SK-N-MC (cell line): ENCODE measurements around the gene NFE2L1.

Experiments used
- DNase-seq: peaks from one replicate; pipeline ENCODE4 v3.0.0-alpha.2; 2011; ENCODE audit warnings: low read depth, low spot score
- H3K27ac ChIP-seq: fragments of 200-600 bp; sonication (generic); 2 replicates; pipeline ENCODE4 v1.5.1; 2016; ENCODE audit warnings: mixed run types
- H3K36me3 ChIP-seq: fragments of 200-600 bp; sonication (generic); 2 replicates; pipeline ENCODE4 v1.6.1; 2017; ENCODE audit warnings: antibody characterized with exemption, low read length, mixed read lengths; ENCODE audit not compliant: insufficient read depth
- H3K4me3 ChIP-seq: fragments of 200-600 bp; sonication (generic); 2 replicates; pipeline ENCODE4 v1.5.1; 2016
- H3K9ac ChIP-seq: fragments of 200-600 bp; sonication (generic); 2 replicates; pipeline ENCODE4 v1.8.0; 2017; ENCODE audit warnings: mixed run types, mixed read lengths; ENCODE audit not compliant: insufficient read length
- H3K9me3 ChIP-seq: fragments of 200-600 bp; sonication (generic); 2 replicates; pipeline ENCODE4 v1.6.1; 2017; ENCODE audit warnings: low read depth, mild to moderate bottlenecking, antibody characterized with exemption, low read length, moderate library complexity, mixed read lengths
- EZH2 ChIP-seq: fragments of 200-600 bp; sonication (generic); IDR thresholded peaks from one replicate; pipeline ENCODE4 v1.6.1; 2017; ENCODE audit warnings: antibody characterized with exemption
- FOXP2 ChIP-seq: optimal IDR thresholded peaks from 2 replicates; pipeline ENCODE3; 2011; ENCODE audit warnings: mild to moderate bottlenecking, moderate library complexity; ENCODE audit not compliant: insufficient read depth; ENCODE audit errors: extremely low read length, control extremely low read depth
- POLR2AphosphoS5 ChIP-seq: IDR thresholded peaks from 2 replicates; pipeline ENCODE4 v1.6.1; 2012; ENCODE audit warnings: mild to moderate bottlenecking, low read depth, low read length, borderline replicate concordance

Gene NFE2L1

GRCh38 chr17:48051706-48052486 is 3.7 kb downstream of the NFE2L1 start:
- Histone ChIP-seq H3K27ac (peak overlapping the region; percentile 73), H3K4me3 (peak overlapping the region; percentile 43; the same call in 1 of the 2 replicates), H3K9me3 (no peaks in the 10 kb centered on the region), H3K36me3 (peaks cover 51% of the 10 kb centered on the region), H3K9ac (no peak overlapping the region)
- no peak for DNase-seq
- TF ChIP-seq EZH2 (no peak), FOXP2 (no peak), POLR2AphosphoS5 (no peak)

GRCh38 chr17:48052956-48053757 is 5.0 kb downstream of the NFE2L1 start:
- TF ChIP-seq EZH2 (no peak), POLR2AphosphoS5 (no peak), FOXP2 (no peak)
- Histone ChIP-seq H3K9ac (peak overlapping the region; percentile 28), H3K27ac (peak overlapping the region; percentile 73), H3K36me3 (peaks cover 63% of the 10 kb centered on the region), H3K9me3 (no peaks in the 10 kb centered on the region), H3K4me3 (peak overlapping the region; percentile 43)
- DNase-seq, result no peak

GRCh38 chr17:48053758-48054237 is 5.6 kb downstream of the NFE2L1 start:
- peak overlapping the region; percentile 43; the same call in 1 of the 2 replicates for H3K4me3 ChIP-seq

GRCh38 chr17:48054238-48055185 is 6.4 kb downstream of the NFE2L1 start:
- no peak overlapping the region for H3K4me3 ChIP-seq
- H3K9me3 ChIP-seq, result no peaks in the 10 kb centered on the region
- peaks cover 77% of the 10 kb centered on the region for H3K36me3 ChIP-seq
- TF ChIP-seq EZH2, result no peak
- no peak for TF ChIP-seq POLR2AphosphoS5
- TF ChIP-seq FOXP2, result no peak
- H3K9ac ChIP-seq, result peak overlapping the region; percentile 40
- peak overlapping the region; percentile 96 for H3K27ac ChIP-seq
- DNase-seq, result no peak

More at GRCh38 chr17:48053758-48054237, 5.6 kb downstream of the NFE2L1 start:
- no peaks in the 10 kb centered on the region for H3K9me3 ChIP-seq
- peaks cover 70% of the 10 kb centered on the region for H3K36me3 ChIP-seq
- DNase-seq, result no peak
- H3K27ac ChIP-seq, result peak overlapping the region; percentile 73
- TF ChIP-seq FOXP2 (no peak), EZH2 (no peak), POLR2AphosphoS5 (no peak)
- H3K9ac ChIP-seq, result peak overlapping the region; percentile 28

GRCh38 chr17:48055531-48056245 is 7.5 kb downstream of the NFE2L1 start:
- peaks cover 84% of the 10 kb centered on the region for H3K36me3 ChIP-seq
- peak overlapping the region; percentile 79 for H3K9ac ChIP-seq
- H3K4me3 ChIP-seq, result peak overlapping the region; percentile 19; the same call in 1 of the 2 replicates
- peak; percentile 58 for DNase-seq
- no peaks in the 10 kb centered on the region for H3K9me3 ChIP-seq
- peak overlapping the region; percentile 96 for H3K27ac ChIP-seq
- no peak for TF ChIP-seq EZH2
- no peak for TF ChIP-seq POLR2AphosphoS5
- no peak for TF ChIP-seq FOXP2

- TF ChIP-seq FOXP2 (no peak), POLR2AphosphoS5 (no peak), EZH2 (no peak)
- Histone ChIP-seq H3K27ac (peak overlapping the region; percentile 96), H3K9me3 (no peaks in the 10 kb centered on the region), H3K4me3 (peak overlapping the region; percentile 19; the same call in 1 of the 2 replicates), H3K9ac (peak overlapping the region; percentile 79), H3K36me3 (peaks cover 81% of the 10 kb centered on the region)
- no peak for DNase-seq
These were observed 8.1 kb downstream of the NFE2L1 start for GRCh38 chr17:48056246-48056745.

GRCh38 chr17:48056879-48057278 is 8.7 kb downstream of the NFE2L1 start:
- no peak overlapping the region for H3K9ac ChIP-seq
- no peak overlapping the region for H3K4me3 ChIP-seq
- H3K27ac ChIP-seq, result peak overlapping the region; percentile 96; the same call in 1 of the 2 replicates
- H3K36me3 ChIP-seq, result peaks cover 81% of the 10 kb centered on the region
- no peak for TF ChIP-seq POLR2AphosphoS5
- DNase-seq, result no peak
- no peaks in the 10 kb centered on the region for H3K9me3 ChIP-seq
